Measurements from ENCODE around the gene CYB5R4.

- TF ChIP-seq CTCF (IDR thresholded peaks at IDR 0.05; ENCODE audit: poor library complexity, severe bottlenecking) (peak; percentile 82), REST (IDR thresholded peaks at IDR 0.05; ENCODE audit: borderline replicate concordance) (peak; percentile 97), RAD21 (conservative IDR thresholded peaks at IDR 0.05) (peak; percentile 64), POLR2AphosphoS5 (IDR thresholded peaks at IDR 0.05) (peak; percentile 70), MXI1 (conservative IDR thresholded peaks at IDR 0.05; ENCODE audit: poor library complexity, severe bottlenecking) (peak; percentile 85)
These were observed at the start of gene CYB5R4 for GRCh38 chr6:83859410-83860358.
